Peyer's patch (tissue), 4 donors: ENCODE data around the gene SRBD1.

ENCODE experiments used
- CTCF ChIP-seq, 6 experiments: fragments of 450-650 bp in 4 of 6; fragments of 200-600 bp in 2 of 6; sonication (generic) in 1 of 6; IDR thresholded peaks; one replicate each; pipeline ENCODE4 v1.5.1; 2017 to 2019; ENCODE audit warnings: antibody characterized with exemption in 6 of 6, mild to moderate bottlenecking in 3 of 6, moderate library complexity in 1 of 6
- POLR2A ChIP-seq, 2 donors: fragments of 450-650 bp; IDR thresholded peaks; one replicate each; pipeline ENCODE4 v1.5.1; 2017; ENCODE audit warnings: antibody characterized with exemption in 2 of 2, mild to moderate bottlenecking in 2 of 2, moderate library complexity in 2 of 2

- no peak for TF ChIP-seq CTCF (IDR thresholded peaks at IDR 0.05)
- no peak for TF ChIP-seq POLR2A (IDR thresholded peaks at IDR 0.05)
These were observed 51.6 kb downstream of the SRBD1 start for GRCh38 chr2:45559436-45559835.
